ENCODE results near the gene ZNF778.
"Not testable (repeated sequence)": the region's sequence is repeated elsewhere in the genome, so short reads cannot be mapped to it uniquely, and the experiment has no call there.

ZNF778 gene

DNA sequence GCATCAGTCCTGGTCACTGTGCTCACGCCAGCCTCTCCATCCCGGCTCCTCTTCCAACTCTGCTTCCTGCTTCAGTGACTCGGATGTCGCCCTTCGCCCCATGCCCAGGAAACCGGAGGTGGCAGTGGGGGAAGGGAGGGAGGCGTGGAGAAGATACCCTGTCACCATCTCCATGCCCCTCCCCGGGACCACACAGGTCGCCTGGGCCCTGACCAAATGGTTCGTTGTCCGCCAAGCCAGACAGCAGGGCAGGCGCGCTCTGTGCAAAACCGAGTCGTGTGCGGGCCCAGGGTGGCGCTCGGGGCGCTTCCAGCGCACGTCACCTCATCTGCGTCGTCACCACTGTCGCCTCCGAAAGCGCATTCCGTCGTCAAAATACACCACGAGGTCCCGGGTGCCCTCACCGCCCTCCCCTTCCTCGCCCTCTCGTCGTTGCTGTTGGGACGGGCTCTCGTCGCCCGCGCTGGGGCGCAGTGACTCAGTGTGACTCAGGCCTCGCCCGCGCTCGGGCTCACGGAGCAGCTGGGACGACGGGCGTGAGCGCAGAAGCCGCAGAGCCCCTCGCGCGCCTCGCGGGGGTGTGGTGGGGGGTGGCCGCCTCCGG, 39.2 kb downstream of the ZNF778 start:
- Histone ChIP-seq H3K4me1 (ENCODE audit: control insufficient read depth, insufficient read depth, low read length) (no peaks in the 10 kb centered on the region; the same call in 1 of the 2 replicates), H3K9ac (ENCODE audit: low read length) (peak overlapping the region; percentile 11), H3K27ac (ENCODE audit: low read depth, low read length) (no peak overlapping the region), H3K36me3 (ENCODE audit: control insufficient read depth, insufficient read depth, low read length) (no peaks in the 10 kb centered on the region), H3K27me3 (ENCODE audit: control insufficient read depth, insufficient read depth, low read length) (peaks cover 17% of the 10 kb centered on the region), H3K9me3 (ENCODE audit: control insufficient read depth, insufficient read depth, low read depth, low read length) (no peaks in the 10 kb centered on the region), H3K4me3 (ENCODE audit: low read depth, low read length) (peak overlapping the region; percentile 63)

DNA sequence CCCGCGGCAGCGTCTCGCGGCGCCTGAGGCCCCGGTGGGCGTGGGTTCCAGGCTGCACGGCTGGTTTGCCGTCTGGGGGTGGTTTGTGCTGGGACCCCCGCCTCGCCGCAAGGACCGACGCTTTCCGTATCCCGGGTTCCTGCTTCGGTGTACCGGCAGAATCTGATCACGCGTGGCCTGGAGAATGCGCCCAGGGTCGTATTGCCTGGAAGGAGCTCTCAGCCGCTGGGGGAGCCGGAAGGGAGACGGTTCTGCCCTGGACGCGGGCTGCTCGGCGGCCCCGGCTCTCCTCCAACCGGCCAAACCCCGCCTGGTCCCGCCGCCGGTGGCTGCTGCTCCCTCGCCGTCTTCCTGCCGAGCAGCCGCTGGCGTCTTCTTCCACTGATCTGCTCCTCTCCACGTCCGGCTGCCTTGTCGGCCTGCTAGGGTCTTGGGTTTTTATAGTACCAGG, 39.8 kb downstream of the ZNF778 start:
- H3K27ac ChIP-seq (ENCODE audit: low read depth, low read length), result no peak overlapping the region
- H3K9me3 ChIP-seq (ENCODE audit: control insufficient read depth, insufficient read depth, low read depth, low read length), result no peaks in the 10 kb centered on the region
- H3K36me3 ChIP-seq (ENCODE audit: control insufficient read depth, insufficient read depth, low read length), result no peaks in the 10 kb centered on the region
- peaks cover 17% of the 10 kb centered on the region for H3K27me3 ChIP-seq (ENCODE audit: control insufficient read depth, insufficient read depth, low read length)
- H3K4me3 ChIP-seq (ENCODE audit: low read depth, low read length), result peak overlapping the region; percentile 63
- no peaks in the 10 kb centered on the region; the same call in 1 of the 2 replicates for H3K4me1 ChIP-seq (ENCODE audit: control insufficient read depth, insufficient read depth, low read length)
- peak overlapping the region; percentile 11 for H3K9ac ChIP-seq (ENCODE audit: low read length)

DNA sequence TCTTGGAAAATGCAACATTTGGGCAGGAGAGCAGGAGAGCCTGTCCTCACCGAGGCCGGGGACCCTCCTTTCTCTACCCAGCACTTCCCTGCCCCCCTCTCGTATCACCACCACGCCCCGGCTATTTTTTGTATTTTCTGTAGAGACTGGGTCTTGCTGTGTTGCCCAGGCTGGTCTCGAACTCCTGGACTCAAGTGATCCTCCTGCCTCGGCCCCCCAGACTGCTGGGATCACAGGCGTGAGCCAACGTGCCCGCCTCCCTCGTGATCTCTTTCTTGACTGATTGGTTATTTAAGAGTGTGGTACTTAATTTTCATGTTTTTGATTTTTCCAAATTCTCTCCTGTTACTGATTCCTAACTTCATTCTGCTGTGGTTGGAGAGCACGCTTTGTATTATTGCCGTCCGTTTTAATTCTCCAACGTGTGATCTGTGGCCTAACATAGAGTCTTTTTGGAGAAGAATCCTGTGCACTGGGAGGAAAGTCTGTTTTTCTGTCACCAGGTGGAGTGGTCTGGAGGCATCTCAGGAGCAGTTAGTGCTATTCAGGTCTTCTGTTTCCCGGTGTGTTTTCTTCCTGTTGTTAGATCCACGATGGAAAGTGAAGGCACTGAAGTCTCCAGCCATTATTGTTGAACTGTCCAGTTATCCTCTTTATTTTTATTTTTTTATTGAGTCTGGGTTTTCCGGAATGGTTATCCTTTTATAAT, 40.4 kb downstream of the ZNF778 start:
- Histone ChIP-seq H3K9me3 (ENCODE audit: control insufficient read depth, insufficient read depth, low read depth, low read length) (no peaks in the 10 kb centered on the region), H3K27me3 (ENCODE audit: control insufficient read depth, insufficient read depth, low read length) (peaks cover 17% of the 10 kb centered on the region), H3K4me3 (ENCODE audit: low read depth, low read length) (peak overlapping the region; percentile 63), H3K9ac (ENCODE audit: low read length) (peak overlapping the region; percentile 11), H3K4me1 (ENCODE audit: control insufficient read depth, insufficient read depth, low read length) (no peaks in the 10 kb centered on the region; the same call in 1 of the 2 replicates), H3K27ac (ENCODE audit: low read depth, low read length) (no peak overlapping the region), H3K36me3 (ENCODE audit: control insufficient read depth, insufficient read depth, low read length) (no peaks in the 10 kb centered on the region)

DNA sequence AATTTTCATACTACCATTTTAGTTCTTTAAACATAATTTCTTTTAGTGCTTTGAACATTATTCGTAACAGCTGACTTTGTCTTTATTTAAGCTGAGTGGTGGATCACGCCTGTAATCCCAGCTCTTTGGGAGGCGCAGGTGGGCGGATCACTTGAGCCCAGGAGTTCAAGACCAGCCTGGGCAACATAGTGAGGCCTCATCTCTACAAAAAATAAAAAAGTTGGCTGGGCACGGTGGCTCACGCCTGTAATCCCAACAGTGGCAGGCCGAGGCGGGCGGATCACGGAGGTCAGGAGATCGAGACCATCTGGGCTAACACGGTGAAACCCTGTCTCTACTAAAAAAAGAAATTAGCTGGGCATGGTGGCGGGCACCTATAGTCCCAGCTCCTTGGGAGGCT, 42.4 kb downstream of the ZNF778 start:
- not testable (repeated sequence) for H3K4me1 ChIP-seq (ENCODE audit: control insufficient read depth, insufficient read depth, low read length); H3K9me3 ChIP-seq (ENCODE audit: control insufficient read depth, insufficient read depth, low read depth, low read length); H3K27ac ChIP-seq (ENCODE audit: low read depth, low read length); H3K9ac ChIP-seq (ENCODE audit: low read length); H3K36me3 ChIP-seq (ENCODE audit: control insufficient read depth, insufficient read depth, low read length); H3K4me3 ChIP-seq (ENCODE audit: low read depth, low read length)
- H3K27me3 ChIP-seq (ENCODE audit: control insufficient read depth, insufficient read depth, low read length), result peaks cover 17% of the 10 kb centered on the region

DNA sequence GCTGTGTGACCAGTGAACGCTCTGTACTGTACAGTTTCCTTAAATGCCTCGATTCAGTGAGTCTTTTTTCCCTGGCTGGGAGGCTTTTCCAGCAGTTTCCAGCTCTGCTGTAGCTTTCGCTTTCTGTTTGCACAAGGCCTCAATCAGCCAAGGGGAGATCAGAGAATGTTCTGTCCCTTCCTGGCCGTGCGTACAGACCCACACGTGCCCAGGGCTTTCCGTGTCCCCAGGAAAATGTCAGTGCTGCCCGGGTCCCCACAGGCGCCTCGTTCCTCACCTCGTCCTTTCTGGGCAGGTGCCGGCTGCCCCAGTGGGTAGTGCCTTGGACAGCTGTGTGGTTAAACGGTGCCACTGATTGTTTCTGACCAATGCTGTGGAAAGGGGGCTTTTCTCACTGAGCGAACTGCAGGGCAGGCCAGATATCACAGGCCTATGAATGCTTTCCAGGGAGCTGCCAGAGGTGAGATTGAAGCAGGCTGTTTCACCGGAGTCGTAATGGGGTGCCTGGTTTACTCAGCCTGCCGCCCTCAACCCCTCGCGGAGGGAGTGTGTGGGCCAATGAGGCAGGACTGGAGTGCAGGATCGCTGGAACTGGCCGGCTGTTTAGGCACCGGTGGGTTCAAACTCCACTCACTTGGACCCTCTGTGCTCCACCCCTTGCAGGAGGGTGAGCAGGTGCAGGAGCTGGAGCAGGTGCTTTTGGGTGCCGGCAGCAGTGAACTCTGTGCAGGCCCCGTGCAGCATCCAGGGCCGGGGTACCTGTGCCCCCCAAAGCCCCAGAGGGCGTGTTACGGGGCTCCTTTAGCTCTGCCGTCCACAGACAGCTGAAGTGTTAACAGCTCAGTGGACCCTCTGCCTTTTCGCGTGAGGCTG, 44.4 kb downstream of the ZNF778 start:
- Histone ChIP-seq H3K9ac (ENCODE audit: low read length) (no peak overlapping the region), H3K9me3 (ENCODE audit: control insufficient read depth, insufficient read depth, low read depth, low read length) (no peaks in the 10 kb centered on the region), H3K36me3 (ENCODE audit: control insufficient read depth, insufficient read depth, low read length) (peaks cover 19% of the 10 kb centered on the region), H3K4me1 (ENCODE audit: control insufficient read depth, insufficient read depth, low read length) (no peaks in the 10 kb centered on the region), H3K4me3 (ENCODE audit: low read depth, low read length) (no peak overlapping the region), H3K27ac (ENCODE audit: low read depth, low read length) (no peak overlapping the region), H3K27me3 (ENCODE audit: control insufficient read depth, insufficient read depth, low read length) (peaks cover 12% of the 10 kb centered on the region)

DNA sequence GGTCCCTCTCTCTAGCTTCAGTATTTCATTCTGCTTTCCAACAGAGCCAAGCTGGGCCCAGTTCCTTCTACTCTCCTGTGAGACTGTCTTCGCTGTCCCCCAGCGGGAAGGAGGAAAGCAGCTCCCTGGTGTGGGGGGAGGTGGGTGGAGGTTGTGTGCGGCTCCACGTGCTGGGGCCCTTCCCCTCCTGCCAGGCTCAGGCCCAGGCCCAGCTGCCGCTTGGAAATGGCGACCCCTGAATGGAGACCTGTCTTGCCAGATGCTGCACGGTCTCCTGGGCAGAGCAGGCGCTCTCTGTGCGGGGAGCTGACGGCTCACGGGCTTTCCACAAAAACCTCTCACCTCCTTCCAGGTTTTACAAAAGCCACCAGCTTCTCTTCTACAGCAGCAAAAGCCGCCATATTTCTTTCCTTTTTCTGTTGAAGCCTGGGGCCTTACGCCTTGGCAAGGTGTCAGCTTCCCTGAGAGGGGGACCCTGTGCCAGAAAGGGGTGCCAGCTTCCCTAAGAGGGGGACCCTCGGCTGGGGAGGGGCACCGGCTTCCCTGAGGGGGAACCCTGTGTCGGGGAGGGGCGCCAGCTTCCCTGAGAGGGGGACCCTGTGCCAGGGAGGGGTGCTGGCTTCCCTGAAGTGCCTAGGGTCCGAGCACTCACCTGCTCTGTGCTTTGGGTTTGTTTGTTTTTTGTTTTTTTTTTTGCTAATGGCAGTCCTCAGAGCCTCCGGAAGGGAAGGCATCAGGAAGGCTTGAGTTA, 47.5 kb downstream of the ZNF778 start:
- Histone ChIP-seq H3K36me3 (ENCODE audit: control insufficient read depth, insufficient read depth, low read length) (peaks cover 40% of the 10 kb centered on the region), H3K9me3 (ENCODE audit: control insufficient read depth, insufficient read depth, low read depth, low read length) (no peaks in the 10 kb centered on the region), H3K4me3 (ENCODE audit: low read depth, low read length) (no peak overlapping the region), H3K27ac (ENCODE audit: low read depth, low read length) (no peak overlapping the region), H3K27me3 (ENCODE audit: control insufficient read depth, insufficient read depth, low read length) (no peaks in the 10 kb centered on the region), H3K9ac (ENCODE audit: low read length) (no peak overlapping the region), H3K4me1 (ENCODE audit: control insufficient read depth, insufficient read depth, low read length) (no peaks in the 10 kb centered on the region)

DNA sequence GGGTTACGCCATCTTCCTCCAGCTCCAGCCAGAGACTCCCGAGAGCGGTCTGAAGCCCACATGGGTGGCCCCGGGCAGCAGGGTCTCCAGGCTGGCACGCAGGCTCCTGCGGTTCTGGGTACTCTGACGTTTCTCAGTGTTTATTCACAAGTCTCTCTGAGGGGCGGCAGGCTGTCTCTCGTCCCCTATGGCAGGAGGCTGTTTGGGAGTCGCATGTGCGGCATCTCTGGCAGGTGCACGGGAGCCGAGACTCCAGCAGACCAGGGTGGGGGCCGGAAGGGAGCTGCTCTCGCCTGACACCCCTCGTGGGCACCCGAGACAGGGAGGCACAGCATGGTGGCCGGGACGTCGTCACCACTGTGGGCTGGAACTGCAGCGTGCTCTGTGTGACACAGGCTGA, 48.1 kb downstream of the ZNF778 start:
- Histone ChIP-seq H3K9me3 (ENCODE audit: control insufficient read depth, insufficient read depth, low read depth, low read length) (no peaks in the 10 kb centered on the region), H3K4me3 (ENCODE audit: low read depth, low read length) (no peak overlapping the region), H3K9ac (ENCODE audit: low read length) (no peak overlapping the region), H3K27me3 (ENCODE audit: control insufficient read depth, insufficient read depth, low read length) (no peaks in the 10 kb centered on the region), H3K4me1 (ENCODE audit: control insufficient read depth, insufficient read depth, low read length) (no peaks in the 10 kb centered on the region), H3K36me3 (ENCODE audit: control insufficient read depth, insufficient read depth, low read length) (peaks cover 47% of the 10 kb centered on the region), H3K27ac (ENCODE audit: low read depth, low read length) (no peak overlapping the region)

DNA sequence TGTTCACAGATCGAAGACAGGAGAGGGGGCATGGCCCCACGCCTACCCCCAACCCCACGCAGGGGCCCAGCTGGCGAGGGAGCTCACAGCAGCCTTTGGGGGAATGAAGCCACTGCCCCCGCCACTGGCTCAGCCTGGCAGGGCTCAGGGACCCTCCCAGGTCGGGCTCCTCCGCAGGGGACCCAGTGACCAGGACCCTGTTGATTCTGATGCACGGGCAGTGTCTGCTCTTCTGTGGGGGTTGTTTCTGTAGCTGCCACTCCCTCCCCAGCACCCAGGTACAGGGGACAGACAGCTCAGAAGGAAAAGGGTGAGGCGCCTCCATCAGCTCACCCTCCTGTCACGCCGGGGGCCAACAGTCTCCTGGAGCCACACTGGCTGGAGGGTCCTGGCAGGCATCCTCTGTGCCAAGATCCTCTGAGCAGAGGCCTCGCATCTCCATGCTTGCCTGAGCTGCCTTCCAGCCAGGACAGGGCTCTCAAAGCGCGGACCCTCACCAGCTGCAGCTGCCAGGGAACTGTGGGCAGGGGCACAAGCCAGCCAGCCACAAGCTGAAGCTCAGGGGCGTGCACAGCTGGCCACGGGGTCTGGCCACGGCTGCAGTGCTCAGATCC, 49.1 kb downstream of the ZNF778 start:
- Histone ChIP-seq H3K36me3 (ENCODE audit: control insufficient read depth, insufficient read depth, low read length) (peaks cover 56% of the 10 kb centered on the region), H3K4me1 (ENCODE audit: control insufficient read depth, insufficient read depth, low read length) (no peaks in the 10 kb centered on the region), H3K27ac (ENCODE audit: low read depth, low read length) (no peak overlapping the region), H3K4me3 (ENCODE audit: low read depth, low read length) (no peak overlapping the region), H3K9me3 (ENCODE audit: control insufficient read depth, insufficient read depth, low read depth, low read length) (no peaks in the 10 kb centered on the region), H3K27me3 (ENCODE audit: control insufficient read depth, insufficient read depth, low read length) (no peaks in the 10 kb centered on the region), H3K9ac (ENCODE audit: low read length) (no peak overlapping the region)

DNA sequence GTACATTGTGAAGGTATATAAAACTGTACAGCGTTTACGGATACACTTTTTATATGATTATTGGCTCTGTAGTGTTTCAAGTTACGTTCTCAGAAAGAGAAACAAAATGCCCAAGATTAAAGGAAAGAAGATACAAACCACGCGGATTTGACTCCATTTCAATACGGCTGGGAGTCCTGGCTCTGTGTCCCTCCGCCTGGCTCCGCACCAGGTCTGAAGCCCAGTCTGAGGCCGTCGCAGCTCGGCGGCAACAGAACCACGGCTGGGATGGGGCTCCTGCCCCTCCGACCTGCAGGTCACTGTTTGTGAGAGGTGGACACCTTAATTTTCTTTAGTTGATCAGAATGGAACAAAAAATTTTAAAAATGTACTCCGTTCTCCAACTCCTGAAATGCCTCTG, 50.2 kb downstream of the ZNF778 start:
- H3K4me3 ChIP-seq (ENCODE audit: low read depth, low read length); H3K4me1 ChIP-seq (ENCODE audit: control insufficient read depth, insufficient read depth, low read length); H3K27ac ChIP-seq (ENCODE audit: low read depth, low read length); H3K27me3 ChIP-seq (ENCODE audit: control insufficient read depth, insufficient read depth, low read length); H3K9me3 ChIP-seq (ENCODE audit: control insufficient read depth, insufficient read depth, low read depth, low read length); H3K9ac ChIP-seq (ENCODE audit: low read length): not testable (repeated sequence)
- H3K36me3 ChIP-seq (ENCODE audit: control insufficient read depth, insufficient read depth, low read length), result peaks cover 64% of the 10 kb centered on the region

DNA sequence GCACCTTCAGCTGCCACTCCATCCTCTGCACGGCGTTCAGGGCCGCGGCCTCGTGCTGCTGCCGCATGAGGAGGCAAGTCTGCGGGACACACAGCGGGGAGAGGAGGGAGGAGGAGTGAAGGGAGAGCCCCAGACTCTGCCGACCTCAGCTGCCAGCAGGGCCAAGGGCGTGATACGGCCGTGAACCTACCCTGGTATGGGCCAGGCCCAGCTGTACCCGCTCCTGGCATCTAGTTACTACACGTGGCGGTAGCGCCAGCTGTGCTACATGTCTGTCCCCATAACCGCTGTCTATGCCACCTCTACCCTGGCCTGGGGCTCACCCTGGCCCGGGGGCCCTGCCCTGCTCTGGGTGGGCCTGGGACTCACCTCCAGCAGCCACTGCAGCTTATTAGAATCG, 51.1 kb downstream of the ZNF778 start:
- no peaks in the 10 kb centered on the region for H3K27me3 ChIP-seq (ENCODE audit: control insufficient read depth, insufficient read depth, low read length)
- H3K36me3 ChIP-seq (ENCODE audit: control insufficient read depth, insufficient read depth, low read length), result peaks cover 72% of the 10 kb centered on the region
- H3K9me3 ChIP-seq (ENCODE audit: control insufficient read depth, insufficient read depth, low read depth, low read length), result no peaks in the 10 kb centered on the region
- H3K9ac ChIP-seq (ENCODE audit: low read length), result no peak overlapping the region
- H3K4me1 ChIP-seq (ENCODE audit: control insufficient read depth, insufficient read depth, low read length), result no peaks in the 10 kb centered on the region
- H3K4me3 ChIP-seq (ENCODE audit: low read depth, low read length), result no peak overlapping the region
- H3K27ac ChIP-seq (ENCODE audit: low read depth, low read length), result no peak overlapping the region

Measured in HUES6 (cell line).